Trophoblast cell (in vitro differentiated cells and primary cell): ENCODE results near the gene RGL1.
A peak's percentile ranks its signal among the peaks of the same experiment; 100 is the strongest.

ENCODE experiments used
- DNase-seq, 2 donors: peaks; one replicate each; pipeline ENCODE4 v3.0.0-alpha.2; 2016
- H2AFZ ChIP-seq: 2 replicates; pipeline ENCODE4 v1.6.1; 2013; ENCODE audit warnings: low read length, moderate library complexity, mild to moderate bottlenecking; ENCODE audit not compliant: insufficient read depth, poor library complexity
- H2AK5ac ChIP-seq: 2 replicates; pipeline ENCODE4 v1.6.1; 2013; ENCODE audit warnings: mild to moderate bottlenecking, low read length
- H2BK120ac ChIP-seq: 2 replicates; pipeline ENCODE4 v1.6.1; 2013; ENCODE audit warnings: low read length, mild to moderate bottlenecking, moderate library complexity; ENCODE audit not compliant: insufficient read depth, poor library complexity
- H2BK12ac ChIP-seq: 2 replicates; pipeline ENCODE4 v1.6.1; 2013; ENCODE audit warnings: mild to moderate bottlenecking, low read length, moderate library complexity
- H2BK5ac ChIP-seq: 2 replicates; pipeline ENCODE4 v1.6.1; 2013; ENCODE audit warnings: low read length, low read depth, moderate library complexity, mild to moderate bottlenecking; ENCODE audit not compliant: poor library complexity
- H3K14ac ChIP-seq: 2 replicates; pipeline ENCODE4 v1.6.1; 2013; ENCODE audit warnings: mild to moderate bottlenecking, low read length
- H3K18ac ChIP-seq: 2 replicates; pipeline ENCODE4 v1.6.1; 2013; ENCODE audit warnings: mild to moderate bottlenecking, low read length
- H3K23ac ChIP-seq: 2 replicates; pipeline ENCODE4 v1.6.1; 2013; ENCODE audit warnings: low read length
- H3K27ac ChIP-seq: 2 replicates; pipeline ENCODE4 v1.5.1; 2013; ENCODE audit warnings: low read depth, mild to moderate bottlenecking, inconsistent platforms, low read length, moderate library complexity
- H3K27me3 ChIP-seq: 2 replicates; pipeline ENCODE4 v1.6.1; 2013; ENCODE audit warnings: inconsistent platforms, mild to moderate bottlenecking, low read length, moderate library complexity; ENCODE audit not compliant: insufficient read depth
- H3K36me3 ChIP-seq, 2 experiments: 1 replicate in 1 of 2; 2 replicates in 1 of 2; pipeline ENCODE4 v1.6.1; 2013; ENCODE audit warnings: low read length in 2 of 2, mild to moderate bottlenecking in 2 of 2, moderate library complexity in 1 of 2; ENCODE audit not compliant: insufficient read depth in 2 of 2, control insufficient read depth in 1 of 2
- H3K4ac ChIP-seq: 2 replicates; pipeline ENCODE4 v1.6.1; 2013; ENCODE audit warnings: low read depth, mild to moderate bottlenecking, low read length, moderate library complexity
- H3K4me1 ChIP-seq, 2 experiments: 1 replicate in 1 of 2; 2 replicates in 1 of 2; pipeline ENCODE4 v1.6.1; 2013; ENCODE audit warnings: low read length in 2 of 2, mild to moderate bottlenecking in 2 of 2, moderate library complexity in 1 of 2; ENCODE audit not compliant: insufficient read depth in 2 of 2, control insufficient read depth in 1 of 2
- H3K4me2 ChIP-seq: 2 replicates; pipeline ENCODE4 v1.6.1; 2013; ENCODE audit warnings: inconsistent platforms, mild to moderate bottlenecking, low read length, moderate library complexity
- H3K4me3 ChIP-seq: 2 replicates; pipeline ENCODE4 v1.5.1; 2013; ENCODE audit warnings: mild to moderate bottlenecking, low read depth, low read length, inconsistent platforms
- H3K79me1 ChIP-seq: one replicate; pipeline ENCODE4 v1.6.1; 2013; ENCODE audit warnings: low read length
- H3K79me2 ChIP-seq: 2 replicates; pipeline ENCODE4 v1.6.1; 2013; ENCODE audit warnings: low read length, mild to moderate bottlenecking; ENCODE audit not compliant: control insufficient read depth, insufficient read depth, poor library complexity
- H3K9ac ChIP-seq: 2 replicates; pipeline ENCODE4 v1.6.1; 2013; ENCODE audit warnings: mild to moderate bottlenecking, low read length
- H3K9me3 ChIP-seq: 2 replicates; pipeline ENCODE4 v1.6.1; 2013; ENCODE audit warnings: low read depth, mild to moderate bottlenecking, control low read depth, inconsistent platforms, low read length; ENCODE audit not compliant: insufficient read depth
- H4K12ac ChIP-seq: 2 replicates; pipeline ENCODE4 v1.6.1; 2013; ENCODE audit warnings: low read depth, mild to moderate bottlenecking, low read length, moderate library complexity
- H4K8ac ChIP-seq: 2 replicates; pipeline ENCODE4 v1.6.1; 2013; ENCODE audit warnings: low read depth, mild to moderate bottlenecking, low read length, moderate library complexity
- H4K91ac ChIP-seq: one replicate; pipeline ENCODE4 v1.6.1; 2013; ENCODE audit warnings: low read depth, mild to moderate bottlenecking, low read length, moderate library complexity
- WGBS: extraction: QIAGEN DNeasy Blood & Tissue Kit; methylation state at CpG from one replicate; pipeline ENCODE4 v1.1.7; 2013; ENCODE audit warnings: missing lambda C conversion rate; ENCODE audit not compliant: insufficient read length, insufficient coverage; ENCODE audit errors: extremely low coverage; 5-methylcytosine and 5-hydroxymethylcytosine counted together

The RGL1 gene

DNA sequence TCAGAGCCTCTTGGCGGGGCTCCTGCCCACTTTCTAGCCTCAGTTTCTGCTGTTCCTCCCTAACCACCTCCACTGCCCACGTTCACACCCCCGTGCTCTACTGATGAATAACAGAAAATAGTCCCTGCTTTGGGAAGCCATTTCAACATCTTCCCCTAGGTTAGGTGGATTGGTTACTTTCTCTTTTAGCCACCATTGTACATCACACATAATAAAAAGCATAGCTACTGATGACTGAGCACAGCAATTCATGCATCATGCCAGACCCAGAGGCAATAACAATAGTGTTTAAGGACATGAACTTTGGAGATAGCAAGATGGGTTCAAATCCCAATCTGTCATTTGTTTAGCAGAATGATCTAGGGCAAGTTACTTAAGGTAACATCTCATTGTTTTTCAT is 158.0 kb downstream of the RGL1 start:
- no peak overlapping the region for H3K27ac ChIP-seq
- H4K8ac ChIP-seq, result no peak overlapping the region
- H3K79me2 ChIP-seq, result no peaks in the 10 kb centered on the region
- H3K4me1 ChIP-seq, result peaks cover 4 to 7% of the 10 kb centered on the region in 2 experiments
- no peak overlapping the region for H2BK12ac ChIP-seq
- no peak overlapping the region for H2AK5ac ChIP-seq
- no CpG with 5 or more reads among the region's 3 CpGs for WGBS
- H2BK5ac ChIP-seq, result no peak overlapping the region
- H3K4me3 ChIP-seq, result no peak overlapping the region
- H4K91ac ChIP-seq, result no peak overlapping the region
- H3K4me2 ChIP-seq, result no peak overlapping the region
- no peak for DNase-seq
- H2AFZ ChIP-seq, result no peak overlapping the region
- H3K27me3 ChIP-seq, result no peaks in the 10 kb centered on the region
- no peak overlapping the region for H4K12ac ChIP-seq
- no peak overlapping the region for H3K23ac ChIP-seq
- no peak overlapping the region for H2BK120ac ChIP-seq
- no peak overlapping the region for H3K9ac ChIP-seq
- H3K4ac ChIP-seq, result no peak overlapping the region
- H3K9me3 ChIP-seq, result peaks cover 2% of the 10 kb centered on the region
- no peaks in the 10 kb centered on the region for H3K79me1 ChIP-seq
- no peak overlapping the region for H3K18ac ChIP-seq
- no peak overlapping the region for H3K14ac ChIP-seq
- no peaks in the 10 kb centered on the region for H3K36me3 ChIP-seq

DNA sequence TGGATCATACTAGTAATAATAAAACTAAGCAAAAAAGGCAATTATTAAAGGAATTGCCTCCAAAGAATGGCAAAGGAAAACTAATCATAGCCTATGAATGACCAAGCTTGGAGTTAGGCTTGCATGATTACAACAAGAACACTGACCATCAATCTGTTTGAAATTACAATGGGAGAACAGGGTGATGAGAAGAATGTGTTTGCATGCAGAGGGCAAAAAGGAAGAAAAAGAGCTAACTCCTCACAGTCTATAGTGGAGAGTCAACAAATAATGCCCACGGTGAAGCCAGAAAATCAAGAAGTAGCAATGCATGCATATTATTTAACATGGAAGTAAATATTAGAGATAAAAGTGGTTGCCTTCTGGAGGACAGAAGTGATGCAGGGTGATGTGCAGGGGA is 160.8 kb downstream of the RGL1 start:
- Histone ChIP-seq H2AK5ac (no peak overlapping the region), H2BK5ac (no peak overlapping the region), H3K36me3 (no peaks in the 10 kb centered on the region), H3K4me1 (peaks cover 4 to 7% of the 10 kb centered on the region in 2 experiments), H2BK120ac (no peak overlapping the region), H3K79me2 (no peaks in the 10 kb centered on the region), H3K4me3 (no peak overlapping the region), H3K27me3 (no peaks in the 10 kb centered on the region), H2BK12ac (no peak overlapping the region), H3K79me1 (no peaks in the 10 kb centered on the region), H3K23ac (no peak overlapping the region), H3K4ac (no peak overlapping the region), H2AFZ (no peak overlapping the region), H4K8ac (no peak overlapping the region), H3K9ac (no peak overlapping the region), H3K4me2 (no peak overlapping the region), H4K12ac (no peak overlapping the region), H3K9me3 (peaks cover 2% of the 10 kb centered on the region), H4K91ac (no peak overlapping the region), H3K27ac (no peak overlapping the region), H3K18ac (no peak overlapping the region), H3K14ac (no peak overlapping the region)
- no peak for DNase-seq
- WGBS, result no CpG with 5 or more reads among the region's 1 CpG

DNA sequence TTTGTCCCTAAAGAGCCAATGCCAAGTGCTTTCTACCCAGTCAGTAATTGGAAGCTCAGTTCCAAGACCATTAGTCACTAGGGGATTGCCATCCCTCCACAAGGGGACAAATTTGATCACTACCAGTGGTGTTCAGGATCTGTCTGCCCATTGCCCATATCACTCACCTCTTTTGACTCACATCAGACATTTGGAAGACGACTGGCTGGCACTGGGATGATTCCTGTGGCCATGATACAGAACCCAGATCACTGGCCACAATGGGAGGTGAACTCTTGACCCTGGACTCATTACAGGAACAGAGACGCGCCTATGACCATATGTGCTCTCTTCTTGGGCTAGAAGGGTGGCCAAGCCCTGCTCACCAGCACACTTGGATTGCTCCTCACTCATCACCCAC is 161.6 kb downstream of the RGL1 start:
- Histone ChIP-seq H3K79me1 (no peaks in the 10 kb centered on the region), H3K4me3 (no peak overlapping the region), H4K8ac (no peak overlapping the region), H2BK5ac (no peak overlapping the region), H4K91ac (no peak overlapping the region), H3K9me3 (peaks cover 2% of the 10 kb centered on the region), H2BK12ac (peak overlapping the region; percentile 37), H3K23ac (no peak overlapping the region), H2AK5ac (no peak overlapping the region), H3K79me2 (no peaks in the 10 kb centered on the region), H3K27me3 (no peaks in the 10 kb centered on the region), H4K12ac (no peak overlapping the region), H3K4ac (no peak overlapping the region), H3K27ac (no peak overlapping the region), H3K14ac (no peak overlapping the region), H2AFZ (no peak overlapping the region), H3K36me3 (no peaks in the 10 kb centered on the region), H3K9ac (no peak overlapping the region), H3K4me2 (no peak overlapping the region), H3K18ac (no peak overlapping the region), H2BK120ac (no peak overlapping the region), H3K4me1 (peaks cover 4 to 7% of the 10 kb centered on the region in 2 experiments)
- no CpG with 5 or more reads among the region's 3 CpGs for WGBS
- no peak for DNase-seq

DNA sequence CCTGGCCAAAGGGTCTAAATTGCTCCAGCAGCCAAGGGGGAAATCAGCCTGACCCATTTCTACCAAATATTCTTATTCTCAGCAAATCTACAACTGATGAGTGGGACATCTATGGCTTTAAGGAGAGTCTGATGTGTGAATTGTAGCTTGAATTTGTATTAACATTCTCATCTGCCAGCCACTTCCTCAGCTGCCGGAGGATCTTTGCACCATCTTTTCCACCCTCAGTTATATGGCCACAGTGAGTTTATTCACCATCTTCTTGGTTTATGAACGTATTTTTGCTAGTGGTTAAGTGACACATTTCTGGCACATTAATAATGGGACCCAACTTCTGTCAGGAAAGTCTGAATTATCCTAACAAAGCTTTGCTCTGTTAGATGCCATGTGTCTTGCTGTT is 163.0 kb downstream of the RGL1 start:
- no peak overlapping the region for H3K18ac ChIP-seq
- H3K9me3 ChIP-seq, result peaks cover 2% of the 10 kb centered on the region
- no peak overlapping the region for H3K14ac ChIP-seq
- no peak overlapping the region for H3K27ac ChIP-seq
- H3K36me3 ChIP-seq, result no peaks in the 10 kb centered on the region
- H3K9ac ChIP-seq, result no peak overlapping the region
- H3K23ac ChIP-seq, result no peak overlapping the region
- H3K4ac ChIP-seq, result no peak overlapping the region
- H2AK5ac ChIP-seq, result no peak overlapping the region
- H3K27me3 ChIP-seq, result no peaks in the 10 kb centered on the region
- no peak overlapping the region for H3K4me2 ChIP-seq
- DNase-seq, result no peak
- H4K12ac ChIP-seq, result no peak overlapping the region
- no peak overlapping the region for H2BK120ac ChIP-seq
- H3K4me3 ChIP-seq, result no peak overlapping the region
- H2BK12ac ChIP-seq, result no peak overlapping the region
- no peak overlapping the region for H4K8ac ChIP-seq
- H3K79me2 ChIP-seq, result no peaks in the 10 kb centered on the region
- H2BK5ac ChIP-seq, result no peak overlapping the region
- WGBS, result no CpG with 5 or more reads among the region's 2 CpGs
- no peaks in the 10 kb centered on the region for H3K79me1 ChIP-seq
- H4K91ac ChIP-seq, result no peak overlapping the region
- peaks cover 4 to 7% of the 10 kb centered on the region in 2 experiments for H3K4me1 ChIP-seq
- H2AFZ ChIP-seq, result no peak overlapping the region
